ENCODE results near the gene TBC1D10B. TPM values are rescaled to one million over a fixed set of nuclear protein-coding genes. Genes with fewer than 3 reads are reported as not detected.

The TBC1D10B gene
- polyA plus RNA-seq, 1 experiment = 12.0 TPM

DNA sequence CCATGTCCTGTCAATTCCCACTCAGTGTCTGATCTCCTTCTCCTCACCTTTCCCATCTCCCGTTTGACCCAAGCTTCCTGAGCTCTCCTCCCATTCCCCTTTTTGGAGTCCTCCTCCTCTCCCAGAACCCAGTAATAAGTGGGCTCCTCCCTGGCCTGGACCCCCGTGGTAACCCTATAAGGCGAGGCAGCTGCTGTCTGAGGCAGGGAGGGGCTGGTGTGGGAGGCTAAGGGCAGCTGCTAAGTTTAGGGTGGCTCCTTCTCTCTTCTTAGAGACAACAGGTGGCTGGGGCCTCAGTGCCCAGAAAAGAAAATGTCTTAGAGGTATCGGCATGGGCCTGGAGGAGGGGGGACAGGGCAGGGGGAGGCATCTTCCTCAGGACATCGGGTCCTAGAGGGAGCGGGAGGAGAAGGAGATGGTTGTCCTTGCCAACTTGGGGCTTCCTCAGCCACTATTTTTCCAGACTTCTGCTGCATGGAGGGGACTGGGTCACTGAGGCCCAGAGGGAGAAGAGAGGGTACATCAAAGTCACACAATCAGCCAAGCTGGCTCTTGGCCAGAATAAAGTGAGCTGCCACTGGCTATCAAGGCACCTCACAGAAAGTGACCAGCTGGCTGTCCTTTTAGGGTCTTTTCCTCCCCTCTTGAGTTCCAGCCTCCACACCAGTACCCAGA, 1.9 kb upstream of the TBC1D10B start:
- DNase-seq (ENCODE audit: low read depth, low spot score) = no peak
- no peak overlapping the region for H3K4me3 ChIP-seq (ENCODE audit: low read depth, low read length)
- H3K27ac ChIP-seq (ENCODE audit: low read depth, low read length) = no peak overlapping the region
- H3K9me3 ChIP-seq (ENCODE audit: control insufficient read depth, insufficient read depth, low read length) = no peaks in the 10 kb centered on the region; the same call in 1 of the 2 replicates
- ChIA-PET CTCF (interaction anchor here (1.5 kb wide), 1 partner anchor 37 kb away, joined by 9 read pairs; no protein-coding TSS in a partner anchor), POLR2A (no interaction called here)
- TF ChIP-seq, protein P1, sequence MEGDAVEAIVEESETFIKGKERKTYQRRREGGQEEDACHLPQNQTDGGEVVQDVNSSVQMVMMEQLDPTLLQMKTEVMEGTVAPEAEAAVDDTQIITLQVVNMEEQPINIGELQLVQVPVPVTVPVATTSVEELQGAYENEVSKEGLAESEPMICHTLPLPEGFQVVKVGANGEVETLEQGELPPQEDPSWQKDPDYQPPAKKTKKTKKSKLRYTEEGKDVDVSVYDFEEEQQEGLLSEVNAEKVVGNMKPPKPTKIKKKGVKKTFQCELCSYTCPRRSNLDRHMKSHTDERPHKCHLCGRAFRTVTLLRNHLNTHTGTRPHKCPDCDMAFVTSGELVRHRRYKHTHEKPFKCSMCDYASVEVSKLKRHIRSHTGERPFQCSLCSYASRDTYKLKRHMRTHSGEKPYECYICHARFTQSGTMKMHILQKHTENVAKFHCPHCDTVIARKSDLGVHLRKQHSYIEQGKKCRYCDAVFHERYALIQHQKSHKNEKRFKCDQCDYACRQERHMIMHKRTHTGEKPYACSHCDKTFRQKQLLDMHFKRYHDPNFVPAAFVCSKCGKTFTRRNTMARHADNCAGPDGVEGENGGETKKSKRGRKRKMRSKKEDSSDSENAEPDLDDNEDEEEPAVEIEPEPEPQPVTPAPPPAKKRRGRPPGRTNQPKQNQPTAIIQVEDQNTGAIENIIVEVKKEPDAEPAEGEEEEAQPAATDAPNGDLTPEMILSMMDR (IDR thresholded peaks at IDR 0.05; ENCODE audit: low read depth, low read length) = no peak
- H3K27me3 ChIP-seq (ENCODE audit: control insufficient read depth, insufficient read depth, low read length) = no peaks in the 10 kb centered on the region

DNA sequence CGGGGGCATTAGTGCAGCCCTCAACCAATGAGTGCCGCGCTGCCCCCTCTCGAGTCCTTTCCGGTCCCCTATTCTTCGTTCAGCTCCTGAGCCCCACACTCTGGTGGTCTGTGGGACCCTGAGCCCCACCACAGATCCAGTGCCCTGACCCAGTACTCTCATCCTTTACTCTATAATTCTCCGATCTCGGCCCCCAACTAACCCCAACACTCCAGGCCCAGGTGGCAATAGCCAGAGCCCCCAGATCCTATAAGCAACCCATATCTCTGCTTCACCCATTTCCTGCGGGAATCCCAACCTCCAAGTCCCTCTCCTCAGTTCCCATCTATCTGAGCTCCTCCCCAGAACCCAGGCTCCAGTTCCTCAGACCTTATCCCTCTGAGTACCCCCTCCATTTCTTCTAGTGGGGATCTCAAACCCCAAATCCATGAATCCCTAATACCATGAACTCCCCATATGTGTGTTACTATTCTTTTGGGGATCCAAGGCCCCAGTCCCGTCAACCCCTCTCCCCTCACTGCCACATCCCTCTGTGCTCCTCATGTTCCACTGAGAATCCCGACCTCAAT, 1.0 kb upstream of the TBC1D10B start:
- H3K4me3 ChIP-seq (ENCODE audit: low read depth, low read length) = peak overlapping the region; percentile 69
- H3K27ac ChIP-seq (ENCODE audit: low read depth, low read length) = peak overlapping the region; percentile 52
- H3K27me3 ChIP-seq (ENCODE audit: control insufficient read depth, insufficient read depth, low read length) = no peaks in the 10 kb centered on the region
- DNase-seq (ENCODE audit: low read depth, low spot score) = no peak
- POLR2A ChIA-PET = interaction anchor here (0.5 to 1.6 kb wide), 7 partner anchors 17 to 306 kb away, joined by 3 to 9 read pairs (median 4); partner anchors contain the start of genes ALDOA, CD2BP2, PRR14 and ZNF48
- TF ChIP-seq, protein P1 (IDR thresholded peaks at IDR 0.05; ENCODE audit: low read depth, low read length) = no peak
- CTCF ChIA-PET = interaction anchor here (1.0 to 1.5 kb wide), 3 partner anchors 34 to 244 kb away, joined by 3 to 9 read pairs (median 3); no protein-coding TSS in a partner anchor
- no peaks in the 10 kb centered on the region; the same call in 1 of the 2 replicates for H3K9me3 ChIP-seq (ENCODE audit: control insufficient read depth, insufficient read depth, low read length)

- Histone ChIP-seq H3K9me3 (ENCODE audit: control insufficient read depth, insufficient read depth, low read length) (no peaks in the 10 kb centered on the region; the same call in 1 of the 2 replicates), H3K27ac (ENCODE audit: low read depth, low read length) (no peak overlapping the region), H3K4me3 (ENCODE audit: low read depth, low read length) (peak overlapping the region; percentile 85), H3K27me3 (ENCODE audit: control insufficient read depth, insufficient read depth, low read length) (no peaks in the 10 kb centered on the region)
- ChIA-PET CTCF (no interaction called here), POLR2A (interaction anchor here (0.6 to 1.8 kb wide), 4 partner anchors 8 to 1393 kb away, joined by 3 to 9 read pairs (median 4); partner anchors contain the start of gene CD2BP2)
- TF ChIP-seq, protein P1 (IDR thresholded peaks at IDR 0.05; ENCODE audit: low read depth, low read length) = no peak
- no peak for DNase-seq (ENCODE audit: low read depth, low spot score)
Measured at GRCh38 chr16:30369938-30370455, 297 bp downstream of the TBC1D10B start.

DNA sequence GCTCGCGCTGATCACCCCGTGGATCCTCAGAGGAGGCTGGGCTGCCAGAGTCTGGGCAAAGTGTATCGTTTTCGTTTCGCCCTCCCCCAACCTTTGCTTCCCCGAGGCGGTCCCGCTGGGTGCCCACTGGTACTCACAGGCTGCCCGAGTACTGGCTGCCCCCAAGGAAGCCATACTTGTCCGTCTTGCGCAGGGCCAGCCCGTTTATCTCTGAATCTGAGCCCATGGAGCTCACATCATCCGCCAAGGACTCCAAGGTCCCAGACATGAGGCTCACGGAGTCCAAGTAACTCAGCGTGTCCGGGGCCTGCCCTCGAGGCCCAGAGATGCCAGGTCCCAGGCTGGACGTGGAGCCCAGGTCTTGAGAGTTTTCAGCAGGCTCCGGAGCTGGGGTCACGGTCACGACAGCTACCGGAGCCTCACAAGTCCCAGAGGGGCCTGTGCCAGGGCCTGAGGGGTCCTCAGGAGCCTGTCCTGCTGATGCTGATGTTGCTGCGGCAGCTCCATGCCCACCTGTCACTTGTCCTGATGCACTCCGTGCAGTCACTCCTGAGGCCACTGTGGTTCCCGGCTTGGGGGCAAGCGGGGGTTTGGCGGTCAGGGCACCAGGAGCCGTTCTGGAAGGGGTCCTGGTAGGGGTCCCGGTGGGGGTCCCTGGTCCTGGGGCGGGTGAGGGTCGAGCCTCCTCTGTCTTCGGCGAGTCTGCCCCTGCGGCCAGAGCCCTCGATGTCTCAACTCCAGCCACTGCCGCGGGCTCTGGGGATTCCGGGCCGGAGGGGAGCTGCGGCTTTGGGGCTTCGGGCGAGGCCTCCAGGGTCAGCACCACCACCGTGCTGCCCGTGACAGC, 980 bp downstream of the TBC1D10B start:
- POLR2A ChIA-PET = interaction anchor here (0.8 to 1.8 kb wide), 3 partner anchors 9 to 34 kb away, joined by 3 to 9 read pairs (median 4); partner anchors contain the start of gene CD2BP2

More for the DNA sequence above, 980 bp downstream of the TBC1D10B start:
- peak overlapping the region; percentile 85 for H3K4me3 ChIP-seq (ENCODE audit: low read depth, low read length)
- TF ChIP-seq, protein P1 (IDR thresholded peaks at IDR 0.05; ENCODE audit: low read depth, low read length) = no peak
- DNase-seq (ENCODE audit: low read depth, low spot score) = no peak
- H3K27me3 ChIP-seq (ENCODE audit: control insufficient read depth, insufficient read depth, low read length) = no peaks in the 10 kb centered on the region
- no peaks in the 10 kb centered on the region; the same call in 1 of the 2 replicates for H3K9me3 ChIP-seq (ENCODE audit: control insufficient read depth, insufficient read depth, low read length)
- H3K27ac ChIP-seq (ENCODE audit: low read depth, low read length) = peak overlapping the region; percentile 21
- CTCF ChIA-PET = interaction anchor here (1.0 kb wide), 1 partner anchor 278 kb away, joined by 3 read pairs; the partner anchor contains the start of gene TBX6
